ENCODE results near the gene SYPL2.

DNA sequence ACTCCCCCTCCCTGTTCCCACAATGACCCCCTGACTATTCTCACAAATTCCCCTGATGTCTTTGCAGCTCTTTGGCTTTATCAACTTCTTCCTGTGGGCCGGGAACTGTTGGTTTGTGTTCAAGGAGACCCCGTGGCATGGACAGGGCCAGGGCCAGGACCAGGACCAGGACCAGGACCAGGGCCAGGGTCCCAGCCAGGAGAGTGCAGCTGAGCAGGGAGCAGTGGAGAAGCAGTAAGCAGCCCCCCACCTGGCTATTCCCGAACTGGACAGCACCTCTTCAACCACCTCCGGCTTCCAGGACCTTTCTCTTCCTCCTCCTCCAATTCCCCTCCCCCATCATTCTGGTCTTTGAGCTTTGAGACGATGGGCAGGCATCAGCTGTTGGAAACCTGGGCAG is 13.0 kb downstream of the SYPL2 start:
- TF ChIP-seq CTCF (conservative IDR thresholded peaks at IDR 0.05; ENCODE audit: low read length), result no peak
- no peak for TF ChIP-seq EZH2phosphoT487 (IDR thresholded peaks at IDR 0.05; ENCODE audit: borderline replicate concordance)

All from Loucy (cell line).